ENCODE results near the gene CD53. TPM values are rescaled to one million over a fixed set of nuclear protein-coding genes. Genes with fewer than 3 reads are reported as not detected.

The CD53 gene
- total RNA-seq, 1 donor from 2014 or later, result not detected

- Mint-ChIP-seq H3K36me3 (peaks cover 2% of the 10 kb centered on the region), H3K27me3 (ENCODE audit: low read depth) (peaks cover 5% of the 10 kb centered on the region), H3K9me3 (peaks cover 29% of the 10 kb centered on the region), H3K4me3 (no peak overlapping the region), H3K27ac (no peak overlapping the region), H3K4me1 (no peaks in the 10 kb centered on the region)
- TF ChIP-seq CTCF (IDR thresholded peaks at IDR 0.05; ENCODE audit: unreplicated experiment), result no peak
- no peak for DNase-seq (ENCODE audit: low spot score in 2 of 2, unreplicated experiment in 2 of 2)
Observed at GRCh38 chr1:110888049-110888448, 15.1 kb downstream of the CD53 start.

DNA sequence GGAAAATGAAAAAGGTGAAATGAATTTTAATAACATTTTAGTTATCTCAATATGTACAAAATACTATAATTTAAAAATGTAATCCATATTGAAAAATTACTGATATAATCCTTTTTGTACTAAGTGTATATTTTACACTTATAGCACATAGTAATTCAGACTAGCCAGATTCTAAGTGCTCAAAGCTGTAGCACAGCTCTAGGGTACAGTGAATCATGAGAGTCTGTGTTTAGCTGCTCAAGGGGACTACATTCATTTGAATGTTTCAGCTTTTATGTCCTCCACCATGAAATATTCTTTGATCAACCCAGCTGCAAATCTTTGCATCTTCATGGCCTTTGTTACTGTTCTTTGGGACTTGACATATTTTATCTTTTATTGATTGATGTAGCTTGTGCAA is 15.7 kb downstream of the CD53 start:
- peaks cover 3% of the 10 kb centered on the region for H3K27me3 Mint-ChIP-seq (ENCODE audit: low read depth)
- TF ChIP-seq CTCF (IDR thresholded peaks at IDR 0.05; ENCODE audit: unreplicated experiment), result no peak
- no peak for DNase-seq (ENCODE audit: low spot score in 2 of 2, unreplicated experiment in 2 of 2)
- no peaks in the 10 kb centered on the region for H3K4me1 Mint-ChIP-seq
- H3K9me3 Mint-ChIP-seq, result peaks cover 30% of the 10 kb centered on the region
- H3K27ac Mint-ChIP-seq, result no peak overlapping the region
- no peak overlapping the region for H3K4me3 Mint-ChIP-seq
- H3K36me3 Mint-ChIP-seq, result peaks cover 2% of the 10 kb centered on the region

DNA sequence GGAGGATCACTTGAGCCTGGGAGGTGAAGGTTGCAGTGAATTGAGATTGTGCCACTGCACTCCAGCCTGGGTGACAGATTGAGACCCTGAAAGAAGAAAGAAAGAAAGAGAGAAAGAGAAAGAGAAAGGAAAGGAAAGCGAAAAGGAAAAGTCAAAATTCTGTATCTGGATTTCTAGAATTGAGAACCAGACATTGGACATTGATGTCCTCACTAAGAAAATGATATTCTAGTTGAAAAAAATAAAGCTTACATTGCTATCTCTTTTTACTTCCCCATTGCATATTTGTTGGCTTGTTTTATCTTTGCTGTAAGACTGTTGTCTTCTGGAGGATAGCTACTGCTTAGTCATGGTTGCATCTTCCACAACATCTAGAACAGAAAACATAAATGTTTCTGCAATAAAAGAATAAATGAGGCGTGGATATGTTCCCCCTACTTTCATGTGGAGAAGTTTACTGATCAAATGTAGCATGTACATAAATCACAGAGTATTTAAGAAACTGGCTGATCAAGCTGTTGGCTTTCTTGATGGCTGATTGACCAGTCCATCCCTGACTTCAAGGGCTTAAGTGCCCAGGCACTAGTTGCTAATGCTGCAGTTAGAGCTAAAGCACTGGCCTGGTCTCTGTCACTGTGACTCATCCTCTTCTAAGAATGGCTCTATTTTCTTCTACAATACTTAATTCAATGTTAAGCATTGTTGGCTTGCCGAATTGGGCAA is 17.7 kb downstream of the CD53 start:
- no peak for TF ChIP-seq CTCF (IDR thresholded peaks at IDR 0.05; ENCODE audit: unreplicated experiment)
- peaks cover 2% of the 10 kb centered on the region for H3K36me3 Mint-ChIP-seq
- H3K4me1 Mint-ChIP-seq, result no peaks in the 10 kb centered on the region
- peaks cover 33% of the 10 kb centered on the region for H3K9me3 Mint-ChIP-seq
- H3K27me3 Mint-ChIP-seq (ENCODE audit: low read depth), result peaks cover 4% of the 10 kb centered on the region
- no peak overlapping the region for H3K27ac Mint-ChIP-seq
- no peak overlapping the region for H3K4me3 Mint-ChIP-seq
- no peak for DNase-seq (ENCODE audit: low spot score in 2 of 2, unreplicated experiment in 2 of 2)

- DNase-seq (ENCODE audit: low spot score in 2 of 2, unreplicated experiment in 2 of 2), result no peak
- H3K27ac Mint-ChIP-seq, result no peak overlapping the region
- no peaks in the 10 kb centered on the region for H3K4me1 Mint-ChIP-seq
- no peak for TF ChIP-seq CTCF (IDR thresholded peaks at IDR 0.05; ENCODE audit: unreplicated experiment)
- no peaks in the 10 kb centered on the region for H3K36me3 Mint-ChIP-seq
- H3K9me3 Mint-ChIP-seq, result peaks cover 44% of the 10 kb centered on the region
- peaks cover 7% of the 10 kb centered on the region for H3K27me3 Mint-ChIP-seq (ENCODE audit: low read depth)
- no peak overlapping the region for H3K4me3 Mint-ChIP-seq
Observed at GRCh38 chr1:110893908-110894490, 21.1 kb downstream of the CD53 start.

DNA sequence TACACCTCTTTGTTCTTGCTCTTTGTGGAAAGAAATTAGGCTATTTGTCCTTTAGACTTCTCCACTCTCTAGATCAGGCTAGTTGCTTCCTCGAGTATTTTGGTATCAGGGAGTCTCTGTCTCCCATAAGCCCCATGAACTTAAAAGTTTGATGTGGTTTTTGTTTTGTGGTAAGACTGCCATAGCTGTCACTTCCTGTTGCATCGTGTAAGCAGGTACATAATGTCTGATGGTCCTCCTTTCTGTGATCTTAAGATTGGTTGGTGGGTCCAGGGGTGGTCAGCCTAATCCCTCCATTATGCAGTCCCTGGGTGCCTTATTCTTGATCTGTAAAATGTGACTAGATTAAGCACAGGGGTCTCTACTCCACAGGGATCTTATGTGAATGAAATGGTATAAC is 23.1 kb downstream of the CD53 start:
- H3K27ac Mint-ChIP-seq, result no peak overlapping the region
- no peak overlapping the region for H3K4me3 Mint-ChIP-seq
- no peaks in the 10 kb centered on the region for H3K4me1 Mint-ChIP-seq
- no peaks in the 10 kb centered on the region for H3K36me3 Mint-ChIP-seq
- peaks cover 51% of the 10 kb centered on the region for H3K9me3 Mint-ChIP-seq
- no peak for DNase-seq (ENCODE audit: low spot score in 2 of 2, unreplicated experiment in 2 of 2)
- peaks cover 7% of the 10 kb centered on the region for H3K27me3 Mint-ChIP-seq (ENCODE audit: low read depth)
- TF ChIP-seq CTCF (IDR thresholded peaks at IDR 0.05; ENCODE audit: unreplicated experiment), result no peak

Measured in mesothelial cell of epicardium (in vitro differentiated cells).